ENCODE measurements around the gene CRYBB1.

Gene CRYBB1

DNA sequence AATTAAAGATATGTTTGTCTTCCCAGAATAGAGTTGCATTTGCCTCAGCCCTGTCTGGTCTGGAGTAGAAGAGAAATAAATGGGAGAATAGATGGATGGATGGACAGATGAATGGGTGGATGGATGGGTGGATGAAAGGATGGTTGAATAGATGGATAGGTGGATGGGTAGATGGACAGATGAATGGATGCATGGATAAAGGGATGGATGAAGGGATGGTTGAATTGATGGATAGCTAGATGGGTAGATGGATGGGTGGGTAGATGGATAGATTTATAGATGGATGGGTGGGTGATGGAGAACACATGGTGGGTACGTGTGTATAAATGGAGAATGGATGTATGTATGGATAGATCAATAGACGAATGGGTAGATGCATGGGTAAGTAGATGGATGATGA, 8.5 kb downstream of the CRYBB1 start:
- peaks cover 0 to 10% (median 0%) of the 10 kb centered on the region in 5 donors for H3K4me1 ChIP-seq (ENCODE audit: control insufficient read depth in 5 of 5, insufficient read depth in 5 of 5, low read length in 5 of 5)
- no peak overlapping the region for H3K4me3 ChIP-seq (ENCODE audit: low read depth in 1 of 5, low read length in 5 of 5)
- H3K36me3 ChIP-seq (ENCODE audit: control insufficient read depth in 5 of 5, insufficient read depth in 5 of 5, low read length in 5 of 5): no peaks in the 10 kb centered on the region
- no peak overlapping the region for H3K9ac ChIP-seq (ENCODE audit: low read length in 5 of 5)
- no peaks in the 10 kb centered on the region for H3K9me3 ChIP-seq (ENCODE audit: control insufficient read depth in 5 of 5, low read length in 5 of 5)
- no peak overlapping the region for H3K27ac ChIP-seq (ENCODE audit: low read depth, low read length)
- peaks cover 0 to 11% (median 7%) of the 10 kb centered on the region in 5 donors for H3K27me3 ChIP-seq (ENCODE audit: control insufficient read depth in 5 of 5, insufficient read depth in 4 of 5, low read length in 5 of 5)

GRCh38 chr22:26608129-26608528, 9.7 kb downstream of the CRYBB1 start:
- Histone ChIP-seq H3K27me3 (ENCODE audit: control insufficient read depth in 5 of 5, insufficient read depth in 4 of 5, low read length in 5 of 5) (peaks cover 0 to 10% (median 6%) of the 10 kb centered on the region in 5 donors), H3K9ac (ENCODE audit: low read length in 5 of 5) (no peak overlapping the region), H3K36me3 (ENCODE audit: control insufficient read depth in 5 of 5, insufficient read depth in 5 of 5, low read length in 5 of 5) (no peaks in the 10 kb centered on the region), H3K4me3 (ENCODE audit: low read depth in 1 of 5, low read length in 5 of 5) (no peak overlapping the region), H3K9me3 (ENCODE audit: control insufficient read depth in 5 of 5, low read length in 5 of 5) (no peaks in the 10 kb centered on the region), H3K27ac (ENCODE audit: low read depth, low read length) (no peak overlapping the region), H3K4me1 (ENCODE audit: control insufficient read depth in 5 of 5, insufficient read depth in 5 of 5, low read length in 5 of 5) (peaks cover 0 to 10% (median 0%) of the 10 kb centered on the region in 5 donors)

GRCh38 chr22:26606611-26607010, 11.2 kb downstream of the CRYBB1 start:
- no peaks in the 10 kb centered on the region for H3K36me3 ChIP-seq (ENCODE audit: control insufficient read depth in 5 of 5, insufficient read depth in 5 of 5, low read length in 5 of 5)
- no peak overlapping the region for H3K9ac ChIP-seq (ENCODE audit: low read length in 5 of 5)
- peaks cover 0 to 10% (median 0%) of the 10 kb centered on the region in 5 donors for H3K4me1 ChIP-seq (ENCODE audit: control insufficient read depth in 5 of 5, insufficient read depth in 5 of 5, low read length in 5 of 5)
- no peaks in the 10 kb centered on the region for H3K9me3 ChIP-seq (ENCODE audit: control insufficient read depth in 5 of 5, low read length in 5 of 5)
- H3K27me3 ChIP-seq (ENCODE audit: control insufficient read depth in 5 of 5, insufficient read depth in 4 of 5, low read length in 5 of 5): no peaks in the 10 kb centered on the region
- H3K4me3 ChIP-seq (ENCODE audit: low read depth in 1 of 5, low read length in 5 of 5): no peak overlapping the region
- H3K27ac ChIP-seq (ENCODE audit: low read depth, low read length): no peak overlapping the region

DNA sequence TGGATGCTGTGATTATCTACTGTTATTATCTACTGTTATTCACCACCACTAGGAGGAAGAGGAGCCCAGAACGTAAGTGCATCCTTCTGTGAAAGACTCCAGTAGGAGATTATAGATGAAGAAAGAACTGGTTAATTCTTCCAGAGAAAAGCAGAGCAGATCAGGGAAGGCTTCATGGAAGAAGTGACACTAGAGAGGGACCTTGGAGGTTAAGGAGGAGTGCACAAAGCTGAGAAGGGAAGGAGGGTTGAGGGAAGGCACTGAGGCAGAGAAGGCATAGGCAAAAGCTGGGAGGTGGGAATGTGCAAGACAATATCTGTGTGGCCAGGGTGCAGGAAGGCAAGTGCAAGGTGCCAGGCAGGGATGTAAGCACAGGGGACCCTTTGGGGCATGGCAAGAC, 13.5 kb downstream of the CRYBB1 start:
- no peaks in the 10 kb centered on the region for H3K9me3 ChIP-seq (ENCODE audit: control insufficient read depth in 5 of 5, low read length in 5 of 5)
- H3K9ac ChIP-seq (ENCODE audit: low read length in 5 of 5): no peak overlapping the region
- H3K27ac ChIP-seq (ENCODE audit: low read depth, low read length): no peak overlapping the region
- no peak overlapping the region for H3K4me3 ChIP-seq (ENCODE audit: low read depth in 1 of 5, low read length in 5 of 5)
- peaks cover 0 to 3% (median 0%) of the 10 kb centered on the region in 5 donors for H3K27me3 ChIP-seq (ENCODE audit: control insufficient read depth in 5 of 5, insufficient read depth in 4 of 5, low read length in 5 of 5)
- H3K36me3 ChIP-seq (ENCODE audit: control insufficient read depth in 5 of 5, insufficient read depth in 5 of 5, low read length in 5 of 5): no peaks in the 10 kb centered on the region
- H3K4me1 ChIP-seq (ENCODE audit: control insufficient read depth in 5 of 5, insufficient read depth in 5 of 5, low read length in 5 of 5): no peaks in the 10 kb centered on the region

- H3K9ac ChIP-seq (ENCODE audit: low read length in 5 of 5): no peak overlapping the region
- H3K36me3 ChIP-seq (ENCODE audit: control insufficient read depth in 5 of 5, insufficient read depth in 5 of 5, low read length in 5 of 5): no peaks in the 10 kb centered on the region
- no peak overlapping the region for H3K4me3 ChIP-seq (ENCODE audit: low read depth in 1 of 5, low read length in 5 of 5)
- no peak overlapping the region for H3K27ac ChIP-seq (ENCODE audit: low read depth, low read length)
- H3K9me3 ChIP-seq (ENCODE audit: control insufficient read depth in 5 of 5, low read length in 5 of 5): no peaks in the 10 kb centered on the region
- no peaks in the 10 kb centered on the region for H3K4me1 ChIP-seq (ENCODE audit: control insufficient read depth in 5 of 5, insufficient read depth in 5 of 5, low read length in 5 of 5)
- peaks cover 0 to 4% (median 0%) of the 10 kb centered on the region in 5 donors for H3K27me3 ChIP-seq (ENCODE audit: control insufficient read depth in 5 of 5, insufficient read depth in 4 of 5, low read length in 5 of 5)
These were observed 15.7 kb downstream of the CRYBB1 start for GRCh38 chr22:26602127-26602526.

DNA sequence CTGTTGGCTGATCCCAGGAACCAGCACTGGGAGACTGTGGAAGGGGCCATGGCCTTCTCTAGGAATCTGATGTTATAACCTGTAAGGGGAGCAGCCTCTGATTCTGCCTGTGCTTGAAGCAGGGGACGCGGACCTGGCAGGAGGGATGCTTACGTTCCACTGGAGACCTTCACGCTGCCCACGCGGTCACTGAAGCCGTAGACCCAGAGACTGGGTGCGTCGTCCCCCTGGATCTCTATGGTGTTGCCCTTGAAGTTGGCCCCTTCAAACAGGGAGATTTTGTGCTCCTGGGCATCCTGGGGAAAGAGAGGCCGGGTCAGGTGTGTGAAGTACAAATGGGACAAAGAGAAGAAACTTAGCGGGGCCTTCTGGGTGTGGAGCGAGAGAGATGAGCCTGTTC, 16.1 kb downstream of the CRYBB1 start:
- Histone ChIP-seq H3K36me3 (ENCODE audit: control insufficient read depth in 5 of 5, insufficient read depth in 5 of 5, low read length in 5 of 5) (no peaks in the 10 kb centered on the region), H3K27me3 (ENCODE audit: control insufficient read depth in 5 of 5, insufficient read depth in 4 of 5, low read length in 5 of 5) (peaks cover 0 to 4% (median 0%) of the 10 kb centered on the region in 5 donors), H3K9me3 (ENCODE audit: control insufficient read depth in 5 of 5, low read length in 5 of 5) (no peaks in the 10 kb centered on the region), H3K4me3 (ENCODE audit: low read depth in 1 of 5, low read length in 5 of 5) (no peak overlapping the region), H3K4me1 (ENCODE audit: control insufficient read depth in 5 of 5, insufficient read depth in 5 of 5, low read length in 5 of 5) (no peaks in the 10 kb centered on the region), H3K27ac (ENCODE audit: low read depth, low read length) (no peak overlapping the region), H3K9ac (ENCODE audit: low read length in 5 of 5) (no peak overlapping the region)

- H3K27ac ChIP-seq (ENCODE audit: low read depth, low read length): no peak overlapping the region
- no peak overlapping the region for H3K9ac ChIP-seq (ENCODE audit: low read length in 5 of 5)
- no peaks in the 10 kb centered on the region for H3K4me1 ChIP-seq (ENCODE audit: control insufficient read depth in 5 of 5, insufficient read depth in 5 of 5, low read length in 5 of 5)
- peaks cover 0 to 4% (median 0%) of the 10 kb centered on the region in 5 donors for H3K27me3 ChIP-seq (ENCODE audit: control insufficient read depth in 5 of 5, insufficient read depth in 4 of 5, low read length in 5 of 5)
- H3K36me3 ChIP-seq (ENCODE audit: control insufficient read depth in 5 of 5, insufficient read depth in 5 of 5, low read length in 5 of 5): no peaks in the 10 kb centered on the region
- no peaks in the 10 kb centered on the region for H3K9me3 ChIP-seq (ENCODE audit: control insufficient read depth in 5 of 5, low read length in 5 of 5)
- no peak overlapping the region for H3K4me3 ChIP-seq (ENCODE audit: low read depth in 1 of 5, low read length in 5 of 5)
These were observed 18.3 kb downstream of the CRYBB1 start for GRCh38 chr22:26599505-26599904.

GRCh38 chr22:26597480-26597879, 20.3 kb downstream of the CRYBB1 start:
- H3K27me3 ChIP-seq (ENCODE audit: control insufficient read depth in 5 of 5, insufficient read depth in 4 of 5, low read length in 5 of 5): peaks cover 0 to 4% (median 0%) of the 10 kb centered on the region in 5 donors
- no peak overlapping the region for H3K27ac ChIP-seq (ENCODE audit: low read depth, low read length)
- no peak overlapping the region for H3K4me3 ChIP-seq (ENCODE audit: low read depth in 1 of 5, low read length in 5 of 5)
- H3K9me3 ChIP-seq (ENCODE audit: control insufficient read depth in 5 of 5, low read length in 5 of 5): no peaks in the 10 kb centered on the region
- H3K4me1 ChIP-seq (ENCODE audit: control insufficient read depth in 5 of 5, insufficient read depth in 5 of 5, low read length in 5 of 5): peaks cover 0 to 4% (median 0%) of the 10 kb centered on the region in 5 donors
- H3K36me3 ChIP-seq (ENCODE audit: control insufficient read depth in 5 of 5, insufficient read depth in 5 of 5, low read length in 5 of 5): no peaks in the 10 kb centered on the region
- no peak overlapping the region for H3K9ac ChIP-seq (ENCODE audit: low read length in 5 of 5)

- peaks cover 0 to 8% (median 0%) of the 10 kb centered on the region in 5 donors for H3K4me1 ChIP-seq (ENCODE audit: control insufficient read depth in 5 of 5, insufficient read depth in 5 of 5, low read length in 5 of 5)
- peaks cover 0 to 4% (median 0%) of the 10 kb centered on the region in 5 donors for H3K27me3 ChIP-seq (ENCODE audit: control insufficient read depth in 5 of 5, insufficient read depth in 4 of 5, low read length in 5 of 5)
- H3K36me3 ChIP-seq (ENCODE audit: control insufficient read depth in 5 of 5, insufficient read depth in 5 of 5, low read length in 5 of 5): no peaks in the 10 kb centered on the region
- H3K4me3 ChIP-seq (ENCODE audit: low read depth in 1 of 5, low read length in 5 of 5): no peak overlapping the region
- H3K9ac ChIP-seq (ENCODE audit: low read length in 5 of 5): no peak overlapping the region
- no peaks in the 10 kb centered on the region for H3K9me3 ChIP-seq (ENCODE audit: control insufficient read depth in 5 of 5, low read length in 5 of 5)
- no peak overlapping the region for H3K27ac ChIP-seq (ENCODE audit: low read depth, low read length)
These were observed 20.8 kb downstream of the CRYBB1 start for GRCh38 chr22:26597026-26597425.

DNA sequence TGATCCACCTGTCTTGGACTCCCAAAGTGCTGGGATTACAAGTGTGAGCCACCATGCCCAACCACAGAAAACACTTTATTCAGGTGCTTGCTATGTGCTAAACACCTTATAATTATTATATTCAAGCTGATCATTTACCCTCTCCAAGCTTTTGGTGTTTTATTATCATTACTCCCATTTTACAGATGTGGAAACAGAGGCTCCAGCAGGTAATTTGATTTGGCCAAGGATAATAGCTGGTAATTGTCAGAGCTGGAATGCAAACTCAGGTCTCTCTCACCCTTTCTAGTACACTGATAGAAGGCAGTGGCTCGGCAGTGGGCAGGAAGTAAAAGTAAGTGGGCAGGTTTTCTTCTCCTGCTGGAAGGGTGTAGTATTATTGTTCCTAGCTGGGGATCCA, 24.1 kb downstream of the CRYBB1 start:
- Histone ChIP-seq H3K27ac (ENCODE audit: low read depth, low read length) (no peak overlapping the region), H3K9ac (ENCODE audit: low read length in 5 of 5) (no peak overlapping the region), H3K9me3 (ENCODE audit: control insufficient read depth in 5 of 5, low read length in 5 of 5) (no peaks in the 10 kb centered on the region), H3K36me3 (ENCODE audit: control insufficient read depth in 5 of 5, insufficient read depth in 5 of 5, low read length in 5 of 5) (no peaks in the 10 kb centered on the region), H3K27me3 (ENCODE audit: control insufficient read depth in 5 of 5, insufficient read depth in 4 of 5, low read length in 5 of 5) (no peaks in the 10 kb centered on the region), H3K4me1 (ENCODE audit: control insufficient read depth in 5 of 5, insufficient read depth in 5 of 5, low read length in 5 of 5) (peaks cover 0 to 21% (median 14%) of the 10 kb centered on the region in 5 donors), H3K4me3 (ENCODE audit: low read depth in 1 of 5, low read length in 5 of 5) (no peak overlapping the region)

Data from subcutaneous abdominal adipose tissue (tissue), 5 donors.